ENCODE results near the gene FCGBP. TPM values are rescaled to one million over a fixed set of nuclear protein-coding genes. Genes with fewer than 3 reads are reported as not detected.

The FCGBP gene
- total RNA-seq, 1 donor from 2014 or later, result 95.3 TPM

DNA sequence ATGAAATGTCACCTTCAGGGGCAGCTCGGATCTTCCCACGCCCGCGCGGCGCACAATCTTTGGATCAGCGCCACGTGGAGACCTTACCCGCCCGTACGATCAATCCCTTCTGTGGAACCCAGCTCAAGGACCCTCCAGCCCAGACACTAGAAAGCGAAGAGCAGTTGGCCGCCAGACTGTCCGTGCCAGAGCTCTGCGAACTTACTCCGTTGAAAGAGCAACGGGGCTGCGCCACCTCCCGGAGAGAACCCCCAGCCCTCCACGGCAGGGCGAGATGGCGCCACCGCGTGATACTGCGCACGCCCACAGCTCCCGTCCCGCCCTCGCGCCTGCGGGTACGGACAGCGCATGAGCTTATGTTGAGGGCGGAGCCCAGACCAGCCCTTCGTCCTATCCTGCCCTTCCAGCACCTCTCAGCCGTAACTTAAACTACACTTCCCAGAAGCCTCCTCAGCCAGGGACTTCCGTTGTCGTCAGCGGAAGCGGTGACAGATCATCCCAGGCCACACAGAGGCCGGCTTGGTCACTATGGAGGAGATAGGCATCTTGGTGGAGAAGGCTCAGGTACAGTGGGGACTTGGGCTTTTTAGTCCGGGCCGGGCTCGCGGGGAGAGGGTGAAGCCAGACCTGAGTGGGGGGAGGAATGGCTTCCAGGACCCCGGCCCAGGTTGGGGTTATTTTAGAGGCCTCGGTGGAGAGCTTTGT, 36.4 kb upstream of the FCGBP start, which contains the start of gene PSMC4:
Gene PSMC4, plus strand, starts transcription at position 491 of the 705 bp plus-strand sequence. Its CDS starts 38 bp downstream, at position 529.
- Histone ChIP-seq H3K27me3 (ENCODE audit: low read depth) (no peaks in the 10 kb centered on the region), H3K4me1 (peaks cover 21% of the 10 kb centered on the region), H3K4me3 (peak within 1 kb of the TSS; percentile 83), H3K36me3 (peaks cover 38% of the 10 kb centered on the region), H3K27ac (peak within 1 kb of the TSS; percentile 89), H3K9me3 (no peaks in the 10 kb centered on the region)
- intact Hi-C loops (cut with DNase I), result no loop called here
- DNase-seq (peak; percentile 99), ATAC-seq (peak; percentile 99 to 100)
- TF ChIP-seq, protein P1, sequence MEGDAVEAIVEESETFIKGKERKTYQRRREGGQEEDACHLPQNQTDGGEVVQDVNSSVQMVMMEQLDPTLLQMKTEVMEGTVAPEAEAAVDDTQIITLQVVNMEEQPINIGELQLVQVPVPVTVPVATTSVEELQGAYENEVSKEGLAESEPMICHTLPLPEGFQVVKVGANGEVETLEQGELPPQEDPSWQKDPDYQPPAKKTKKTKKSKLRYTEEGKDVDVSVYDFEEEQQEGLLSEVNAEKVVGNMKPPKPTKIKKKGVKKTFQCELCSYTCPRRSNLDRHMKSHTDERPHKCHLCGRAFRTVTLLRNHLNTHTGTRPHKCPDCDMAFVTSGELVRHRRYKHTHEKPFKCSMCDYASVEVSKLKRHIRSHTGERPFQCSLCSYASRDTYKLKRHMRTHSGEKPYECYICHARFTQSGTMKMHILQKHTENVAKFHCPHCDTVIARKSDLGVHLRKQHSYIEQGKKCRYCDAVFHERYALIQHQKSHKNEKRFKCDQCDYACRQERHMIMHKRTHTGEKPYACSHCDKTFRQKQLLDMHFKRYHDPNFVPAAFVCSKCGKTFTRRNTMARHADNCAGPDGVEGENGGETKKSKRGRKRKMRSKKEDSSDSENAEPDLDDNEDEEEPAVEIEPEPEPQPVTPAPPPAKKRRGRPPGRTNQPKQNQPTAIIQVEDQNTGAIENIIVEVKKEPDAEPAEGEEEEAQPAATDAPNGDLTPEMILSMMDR (IDR thresholded peaks at IDR 0.05), result peak; percentile 87

DNA sequence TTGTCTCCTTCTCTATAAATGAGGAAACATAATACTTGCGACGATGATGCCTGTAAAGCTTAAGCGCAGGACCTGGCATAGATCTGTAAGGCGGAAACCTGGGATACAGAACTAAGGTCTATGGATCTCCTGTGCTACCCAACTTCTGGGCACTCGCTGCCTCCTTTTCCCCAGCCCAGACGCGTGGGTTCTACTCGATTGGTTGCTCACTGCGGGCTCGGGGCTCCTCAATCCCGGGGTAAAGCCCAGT, 35.9 kb upstream of the FCGBP start:
- Histone ChIP-seq H3K27me3 (ENCODE audit: low read depth) (no peaks in the 10 kb centered on the region), H3K36me3 (peaks cover 34% of the 10 kb centered on the region), H3K4me1 (peaks cover 21% of the 10 kb centered on the region), H3K4me3 (peak overlapping the region; percentile 83), H3K27ac (peak overlapping the region; percentile 89), H3K9me3 (no peaks in the 10 kb centered on the region)
- no peak for ATAC-seq
- DNase-seq, result no peak
- TF ChIP-seq, protein P1 (IDR thresholded peaks at IDR 0.05), result no peak
- intact Hi-C loops (cut with DNase I), result no loop called here

DNA sequence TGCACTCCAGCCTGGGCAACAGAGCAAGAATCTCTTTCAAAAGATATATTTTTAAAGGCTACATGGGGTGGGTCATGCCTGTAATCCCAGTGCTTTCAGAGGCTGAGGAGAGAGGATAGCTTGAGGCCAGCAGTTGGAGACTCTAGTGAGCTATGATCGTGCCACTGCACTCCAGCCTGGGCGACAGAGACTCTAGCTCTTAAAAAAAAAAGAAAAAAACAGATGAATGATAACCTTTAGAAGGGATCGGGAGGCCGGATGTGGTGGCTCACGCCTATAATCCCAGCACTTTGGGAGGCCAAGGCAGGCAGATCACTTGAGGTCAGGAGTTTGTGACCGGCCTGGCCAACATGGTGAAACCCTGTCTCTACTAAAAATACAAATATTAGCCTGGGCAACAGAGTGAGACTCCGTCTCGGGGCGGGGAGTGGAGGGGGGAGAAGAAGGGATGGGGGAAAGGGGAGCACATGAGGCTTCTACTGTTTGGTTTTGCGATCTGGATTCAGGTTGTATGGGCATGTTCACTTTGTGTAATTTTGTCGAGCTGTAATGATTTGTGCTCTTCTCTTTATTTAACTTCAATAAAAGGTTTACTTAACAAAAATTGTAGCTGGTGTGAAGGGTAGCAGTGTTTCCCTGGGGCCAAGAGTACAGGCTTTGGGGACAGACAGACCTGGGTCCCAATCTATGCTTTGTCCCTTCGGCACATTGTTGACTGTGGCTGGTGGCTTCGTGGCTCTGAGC, 35.4 kb upstream of the FCGBP start:
- no peak for DNase-seq
- TF ChIP-seq, protein P1 (IDR thresholded peaks at IDR 0.05), result no peak
- Histone ChIP-seq H3K27me3 (ENCODE audit: low read depth) (no peaks in the 10 kb centered on the region), H3K4me3 (peak overlapping the region; percentile 83), H3K4me1 (peaks cover 21% of the 10 kb centered on the region), H3K9me3 (no peaks in the 10 kb centered on the region), H3K36me3 (peaks cover 29% of the 10 kb centered on the region), H3K27ac (peak overlapping the region; percentile 89)
- intact Hi-C loops (cut with DNase I), result no loop called here
- ATAC-seq, result no peak

DNA sequence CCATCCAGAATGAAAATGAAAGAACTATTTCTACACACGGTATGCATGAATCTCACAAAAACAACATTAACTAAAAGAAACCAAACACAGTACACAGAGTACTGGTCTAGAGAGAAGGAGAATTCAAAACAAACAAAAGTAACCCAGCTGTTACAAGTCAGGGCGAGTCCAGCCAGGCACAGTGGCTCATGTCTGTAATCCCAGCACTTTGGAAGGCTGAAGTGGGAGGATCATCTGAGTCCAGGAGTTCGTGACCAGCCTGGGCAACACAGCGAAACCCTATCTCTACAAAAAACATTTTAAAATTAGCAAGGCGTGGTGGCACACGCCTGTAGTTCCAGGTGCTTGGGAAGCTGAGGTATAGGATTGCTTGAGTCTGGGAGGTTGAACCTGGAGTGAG, 34.8 kb upstream of the FCGBP start:
- TF ChIP-seq, protein P1 (IDR thresholded peaks at IDR 0.05), result no peak
- Histone ChIP-seq H3K9me3 (no peaks in the 10 kb centered on the region), H3K4me1 (peaks cover 21% of the 10 kb centered on the region), H3K4me3 (no peak overlapping the region), H3K27ac (peak overlapping the region; percentile 89), H3K36me3 (peaks cover 23% of the 10 kb centered on the region), H3K27me3 (ENCODE audit: low read depth) (no peaks in the 10 kb centered on the region)
- no peak for DNase-seq
- no peak for ATAC-seq
- intact Hi-C loops (cut with DNase I), result no loop called here

DNA sequence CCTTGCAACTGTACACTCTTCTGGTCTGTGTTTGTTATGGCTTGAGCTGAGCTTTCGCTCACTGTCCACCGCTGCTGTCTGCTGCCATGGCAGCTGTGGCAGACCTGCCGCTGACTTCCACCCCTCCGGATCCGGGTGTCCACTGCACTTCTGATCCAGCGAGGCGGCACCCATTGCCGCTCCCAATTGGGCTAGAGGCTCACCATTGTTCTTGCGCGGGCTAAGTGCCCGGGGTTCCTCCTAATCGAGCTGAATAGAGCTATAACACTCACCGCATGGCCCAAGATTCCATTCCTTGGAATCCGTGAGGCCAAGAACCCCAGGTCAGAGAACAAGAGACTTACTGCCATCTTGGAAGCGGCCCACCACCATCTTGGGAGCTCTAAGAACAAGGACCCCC, 34.4 kb upstream of the FCGBP start:
- DNase-seq (no peak), ATAC-seq (no peak)
- intact Hi-C loops (cut with DNase I), result no loop called here
- TF ChIP-seq, protein P1 (IDR thresholded peaks at IDR 0.05), result no peak
- Histone ChIP-seq H3K4me3 (no peak overlapping the region), H3K4me1 (peaks cover 21% of the 10 kb centered on the region), H3K27me3 (ENCODE audit: low read depth) (no peaks in the 10 kb centered on the region), H3K27ac (no peak overlapping the region), H3K36me3 (peaks cover 18% of the 10 kb centered on the region), H3K9me3 (no peaks in the 10 kb centered on the region)
